ENCODE results near the gene SLC25A17. TPM values are rescaled to one million over a fixed set of nuclear protein-coding genes. Genes with fewer than 3 reads are reported as not detected.
"Not testable (repeated sequence)": the region's sequence is repeated elsewhere in the genome, so short reads cannot be mapped to it uniquely, and the experiment has no call there.

Gene SLC25A17, protein sequence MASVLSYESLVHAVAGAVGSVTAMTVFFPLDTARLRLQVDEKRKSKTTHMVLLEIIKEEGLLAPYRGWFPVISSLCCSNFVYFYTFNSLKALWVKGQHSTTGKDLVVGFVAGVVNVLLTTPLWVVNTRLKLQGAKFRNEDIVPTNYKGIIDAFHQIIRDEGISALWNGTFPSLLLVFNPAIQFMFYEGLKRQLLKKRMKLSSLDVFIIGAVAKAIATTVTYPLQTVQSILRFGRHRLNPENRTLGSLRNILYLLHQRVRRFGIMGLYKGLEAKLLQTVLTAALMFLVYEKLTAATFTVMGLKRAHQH
- total RNA-seq = 10 to 100 TPM; 36.9 to 38.6 TPM

DNA sequence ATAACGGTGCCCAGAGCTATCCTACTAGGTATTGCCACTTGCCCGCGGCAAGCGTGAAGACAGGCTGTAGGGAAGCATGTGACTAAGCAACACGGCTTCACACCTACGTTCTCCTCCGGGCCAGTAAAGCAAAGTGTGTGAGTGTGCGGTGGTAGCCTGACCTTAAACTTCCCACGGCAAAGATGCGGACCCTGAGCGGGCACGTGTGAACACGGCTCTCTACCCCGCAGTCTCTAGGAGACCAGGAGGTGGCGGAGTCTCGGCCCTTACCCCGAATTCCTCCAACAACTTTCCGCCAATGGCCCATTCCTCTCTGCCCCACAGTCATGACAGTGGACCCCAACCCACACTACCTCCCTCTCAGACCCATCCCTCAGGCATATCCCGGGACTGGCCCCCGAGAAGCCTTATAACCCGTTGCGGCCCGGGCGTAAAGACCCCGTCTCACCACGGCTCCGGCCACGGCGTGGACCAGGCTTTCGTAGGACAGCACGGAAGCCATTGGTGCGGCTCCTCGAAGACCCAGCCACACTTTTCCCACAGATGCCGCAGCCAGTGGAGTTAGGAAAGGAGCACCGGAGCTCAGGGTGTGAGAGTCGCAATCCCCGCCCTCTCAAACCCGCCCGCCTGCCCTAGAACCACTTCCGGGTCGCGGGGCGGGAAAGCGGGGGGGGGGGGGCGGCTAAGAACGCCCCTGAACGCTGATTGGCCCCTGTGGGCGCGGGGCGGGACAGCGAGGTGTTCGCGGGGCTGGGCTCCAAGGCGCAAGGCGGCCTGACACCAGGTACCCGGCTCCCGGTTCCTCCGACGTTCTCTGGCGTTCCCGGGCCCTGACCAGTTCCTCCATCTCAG is at the start of gene SLC25A17:
SLC25A17 (minus strand) TSS at position 600 of the 852 bp plus-strand sequence; CDS start at position 502, 98 bp downstream.
- POLR2A ChIA-PET = interaction anchor here (0.6 to 1.3 kb wide), 3 partner anchors 18 to 629 kb away, joined by 3 to 8 read pairs (median 3); no protein-coding TSS in a partner anchor
- CTCF ChIA-PET = interaction anchor here (0.7 to 1.4 kb wide), 2 partner anchors 13 to 136 kb away, joined by 3 read pairs; no protein-coding TSS in a partner anchor

DNA sequence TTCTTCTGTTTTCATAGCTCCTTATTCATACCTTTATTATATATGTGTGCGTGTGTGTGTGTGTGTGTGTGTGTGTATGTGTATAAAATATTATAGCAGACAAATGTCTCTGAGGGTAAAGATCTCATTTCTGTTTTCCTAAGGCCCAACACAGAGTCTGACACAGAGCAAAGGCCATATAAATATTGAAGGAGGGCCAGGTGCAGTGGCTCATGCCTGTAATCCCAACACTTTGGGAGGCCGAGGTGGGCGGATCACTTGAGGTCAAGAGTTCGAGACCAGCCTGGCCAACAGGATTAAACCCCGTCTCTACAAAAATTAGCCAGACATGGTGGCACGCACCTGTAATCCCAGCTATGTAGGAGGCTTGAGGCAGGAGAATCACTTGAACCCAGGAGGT is 49.2 kb upstream of the SLC25A17 start:
- CTCF ChIA-PET, POLR2A ChIA-PET: not testable (repeated sequence)

DNA sequence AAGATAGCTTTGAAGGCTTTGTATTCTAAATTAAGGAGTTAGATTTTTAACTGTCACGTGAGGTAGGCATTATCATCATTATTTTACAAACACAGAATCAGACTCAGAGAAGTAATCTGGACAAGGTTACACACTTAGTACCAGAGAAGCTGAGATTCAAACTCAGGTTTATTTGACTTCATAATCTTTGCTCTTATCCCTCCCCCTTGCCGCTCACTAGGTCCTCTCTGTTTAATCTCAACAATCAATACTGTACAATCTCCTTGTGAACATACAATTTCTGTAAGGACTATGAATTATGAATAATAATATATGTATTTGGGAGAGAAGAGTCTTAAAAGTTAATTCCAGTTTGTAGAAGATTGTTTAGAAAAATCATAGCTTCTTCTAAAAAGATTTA is 48.0 kb upstream of the SLC25A17 start:
- ChIA-PET POLR2A (no interaction called here), CTCF (interaction anchor here (0.8 kb wide), 1 partner anchor 10 kb away, joined by 7 read pairs; the partner anchor contains the start of genes ST13 and XPNPEP3)

DNA sequence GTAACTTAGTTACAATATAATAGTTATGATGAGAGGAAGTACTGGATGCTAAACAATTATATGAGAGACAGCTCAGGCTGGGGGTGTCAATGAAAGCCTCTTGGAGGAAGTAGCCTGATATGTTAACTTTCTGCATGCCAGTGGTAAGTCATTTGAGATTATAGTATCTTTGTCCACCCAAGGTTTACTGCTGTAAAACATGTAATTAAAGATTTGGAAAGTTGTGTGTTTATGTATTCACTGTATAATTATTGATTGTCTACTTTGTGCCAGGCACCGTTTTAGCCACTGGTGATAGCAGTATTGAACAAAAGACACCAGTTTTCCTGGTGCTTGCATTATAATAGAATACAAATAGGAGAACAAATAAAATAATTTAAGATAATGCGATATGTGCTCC is 43.4 kb upstream of the SLC25A17 start:
- ChIA-PET POLR2A (no interaction called here), CTCF (no interaction called here)

DNA sequence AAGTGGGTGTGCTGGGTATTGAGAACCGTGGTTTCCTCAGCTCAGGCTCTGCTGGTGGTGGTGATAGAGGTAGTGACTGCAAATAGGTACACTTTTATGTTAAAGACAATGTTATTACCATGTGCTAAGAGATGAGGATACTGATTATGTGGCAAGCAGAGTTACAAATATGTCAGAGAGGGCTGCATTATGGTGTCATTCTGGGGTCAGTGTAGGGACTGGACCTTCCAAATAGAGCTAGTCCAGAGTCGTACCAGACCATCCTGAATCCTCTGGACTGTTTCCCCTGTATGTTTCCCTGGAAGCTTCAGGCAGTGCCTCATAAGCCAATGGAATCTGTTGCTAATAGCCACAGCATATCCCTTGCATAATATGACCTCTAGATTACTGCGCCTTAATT is 42.9 kb upstream of the SLC25A17 start, which contains the start of gene DNAJB7:
DNAJB7 (minus strand) TSS at position 101 of the 400 bp plus-strand sequence. CDS start 119 bp downstream, outside the sequence.
- CTCF ChIA-PET = no interaction called here

DNA sequence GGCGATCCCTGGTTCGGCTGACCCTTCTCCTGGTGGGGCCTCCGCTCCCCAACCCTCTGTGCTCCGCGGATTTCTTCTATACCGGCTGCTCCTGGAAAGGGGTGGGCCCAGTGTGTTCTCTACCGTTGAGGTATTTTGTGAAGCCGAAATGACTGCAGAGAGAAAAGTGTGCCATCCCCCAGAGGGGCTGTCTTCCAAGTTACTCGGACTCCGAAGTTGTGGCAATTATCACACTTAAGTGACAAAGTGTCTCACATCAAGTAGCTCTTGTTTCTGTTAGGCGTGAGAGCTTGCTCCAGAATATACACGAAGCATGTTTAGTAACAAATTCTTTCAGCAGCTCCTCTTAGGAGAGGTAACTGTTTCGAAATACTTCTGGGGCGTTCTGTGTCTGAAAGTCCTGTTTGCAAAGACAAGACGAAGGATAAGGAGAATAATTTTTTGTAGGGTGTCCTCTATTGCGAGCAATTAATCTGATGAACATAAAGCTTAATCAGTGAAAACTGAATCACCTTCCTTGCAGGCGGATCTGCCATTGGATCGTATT is 38.2 kb upstream of the SLC25A17 start:
- CTCF ChIA-PET = interaction anchor here (1.5 to 1.7 kb wide), 2 partner anchors 9 to 213 kb away, joined by 4 to 7 read pairs; no protein-coding TSS in a partner anchor
- POLR2A ChIA-PET = interaction anchor here (0.9 to 1.1 kb wide), 4 partner anchors 36 to 511 kb away, joined by 3 to 7 read pairs (median 5); no protein-coding TSS in a partner anchor

More for the DNA sequence above, 42.9 kb upstream of the SLC25A17 start, which contains the start of gene DNAJB7:
- POLR2A ChIA-PET = interaction anchor here (0.6 kb wide), 1 partner anchor 25 kb away, joined by 8 read pairs; no protein-coding TSS in a partner anchor

DNA sequence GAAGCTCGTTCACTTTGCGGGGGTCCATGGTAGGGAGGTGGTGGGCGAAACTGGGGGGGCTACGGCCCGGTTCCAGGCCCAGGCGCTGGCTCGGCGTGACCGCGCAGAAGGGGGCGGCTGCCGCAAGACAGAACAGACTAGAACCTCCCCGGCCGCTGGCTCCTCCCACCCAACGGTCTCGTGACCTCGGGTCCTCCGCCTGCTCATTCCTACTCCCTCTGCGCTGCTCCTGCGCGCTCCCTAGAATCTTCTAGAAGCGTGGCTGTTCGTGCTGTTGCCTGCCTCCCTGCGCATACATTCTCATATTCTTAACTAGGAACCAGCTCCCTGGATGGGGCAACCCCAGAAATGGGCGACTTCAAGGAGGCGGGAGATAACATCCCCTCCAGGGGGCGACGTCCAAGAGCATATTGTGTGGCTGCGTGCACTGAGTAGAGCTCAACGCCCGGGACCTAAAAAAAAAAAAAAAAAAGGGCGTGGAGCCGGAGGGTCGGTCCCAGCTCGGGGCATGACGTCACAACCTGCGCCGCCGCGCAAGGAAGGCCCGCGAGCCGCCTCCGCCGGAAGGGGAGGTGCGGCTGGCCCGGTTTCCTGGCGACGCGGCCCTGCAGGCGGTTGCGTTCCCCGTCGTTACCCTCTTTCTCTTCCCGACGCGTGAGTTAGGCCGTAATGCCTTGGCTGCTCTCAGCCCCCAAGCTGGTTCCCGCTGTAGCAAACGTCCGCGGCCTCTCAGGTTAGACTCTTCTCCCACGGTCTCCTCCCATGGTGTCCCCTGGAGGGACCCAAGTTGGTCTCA is 37.6 kb upstream of the SLC25A17 start, which contains the start of the genes ST13 and XPNPEP3:
ST13 (minus strand) TSS at position 127 of the 796 bp plus-strand sequence; CDS start at position 28, 99 bp downstream.
XPNPEP3 (plus strand) TSS at position 636 of the 796 bp plus-strand sequence; CDS start at position 670, 34 bp downstream.
- CTCF ChIA-PET = interaction anchor here (1.0 to 1.7 kb wide), 4 partner anchors 10 to 212 kb away, joined by 4 to 7 read pairs (median 4); no protein-coding TSS in a partner anchor
- POLR2A ChIA-PET = interaction anchor here (0.6 to 1.1 kb wide), 7 partner anchors 36 to 1417 kb away, joined by 3 to 7 read pairs (median 4); no protein-coding TSS in a partner anchor

DNA sequence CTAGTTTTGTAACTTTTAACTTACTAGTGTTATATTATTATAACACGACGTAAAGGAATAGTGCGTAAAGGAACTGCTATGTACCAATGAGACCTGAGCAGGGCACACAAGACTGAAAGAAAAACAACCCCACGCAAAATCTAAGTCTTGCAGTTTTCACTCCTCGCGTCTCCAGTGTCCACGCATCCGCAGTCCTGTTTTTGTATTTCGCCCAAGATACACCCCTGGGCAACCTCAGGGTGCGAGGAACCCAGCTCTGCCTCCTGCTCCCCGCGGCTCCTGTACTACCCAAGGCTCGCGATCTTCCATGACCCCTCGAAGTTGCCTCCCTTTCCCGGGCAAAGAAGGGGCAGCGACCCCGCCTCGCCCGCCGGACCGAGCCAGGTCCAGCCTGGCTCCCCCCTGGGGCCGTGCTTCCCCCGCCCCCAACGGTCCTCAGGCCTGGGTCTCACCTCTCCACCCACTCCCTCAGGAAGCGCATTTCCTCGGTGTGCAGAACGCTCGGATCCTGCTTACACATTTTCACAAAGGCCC is 36.9 kb upstream of the SLC25A17 start:
- POLR2A ChIA-PET = interaction anchor here (0.6 to 1.1 kb wide), 6 partner anchors 35 to 1418 kb away, joined by 3 to 7 read pairs (median 4); no protein-coding TSS in a partner anchor
- CTCF ChIA-PET = interaction anchor here (1.0 to 1.7 kb wide), 4 partner anchors 11 to 212 kb away, joined by 4 to 7 read pairs (median 4); no protein-coding TSS in a partner anchor

DNA sequence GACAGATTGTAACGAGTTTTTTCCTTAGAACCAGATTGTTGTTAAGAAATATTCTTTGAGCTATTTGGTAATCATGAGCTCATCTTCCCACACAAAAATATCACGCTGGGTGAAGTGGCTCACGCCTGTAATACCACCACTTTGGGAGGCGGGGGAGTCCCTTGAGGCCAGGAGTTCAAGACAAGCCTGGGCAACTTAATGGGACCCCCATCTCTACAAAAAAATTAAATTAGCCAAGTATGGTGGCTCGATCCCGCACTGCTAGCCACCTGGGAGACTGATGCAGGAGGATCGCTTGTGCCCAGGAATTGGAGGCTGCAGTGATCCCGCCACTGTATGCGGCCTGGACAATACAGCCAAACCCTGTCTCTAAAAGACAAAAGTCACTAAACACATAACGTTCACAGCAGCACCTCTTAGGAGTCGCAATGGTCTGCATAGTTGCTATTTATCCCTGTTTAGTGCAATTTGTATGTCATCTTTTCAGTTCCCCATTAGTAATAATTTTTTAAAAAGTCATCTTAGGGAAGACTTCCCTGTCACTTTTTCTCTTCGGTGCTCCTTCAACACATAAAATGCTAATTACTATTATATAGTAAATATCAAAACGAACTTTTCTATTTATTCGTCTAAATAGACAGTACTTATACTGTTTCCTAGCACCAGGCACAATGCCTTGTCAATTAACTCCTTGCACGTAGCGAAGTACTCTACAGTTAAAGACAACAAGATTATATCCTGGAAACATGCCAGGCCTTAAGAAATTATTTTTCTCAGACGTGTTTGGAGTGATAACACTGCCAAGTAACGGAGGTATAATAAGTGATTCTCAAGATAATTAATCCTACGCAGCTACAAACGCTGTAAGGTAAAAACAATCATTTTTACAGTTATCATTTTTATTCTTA is 36.2 kb upstream of the SLC25A17 start:
- ChIA-PET POLR2A (no interaction called here), CTCF (interaction anchor here (0.5 to 1.4 kb wide), 4 partner anchors 44 to 1753 kb away, joined by 3 to 4 read pairs (median 4); no protein-coding TSS in a partner anchor)

DNA sequence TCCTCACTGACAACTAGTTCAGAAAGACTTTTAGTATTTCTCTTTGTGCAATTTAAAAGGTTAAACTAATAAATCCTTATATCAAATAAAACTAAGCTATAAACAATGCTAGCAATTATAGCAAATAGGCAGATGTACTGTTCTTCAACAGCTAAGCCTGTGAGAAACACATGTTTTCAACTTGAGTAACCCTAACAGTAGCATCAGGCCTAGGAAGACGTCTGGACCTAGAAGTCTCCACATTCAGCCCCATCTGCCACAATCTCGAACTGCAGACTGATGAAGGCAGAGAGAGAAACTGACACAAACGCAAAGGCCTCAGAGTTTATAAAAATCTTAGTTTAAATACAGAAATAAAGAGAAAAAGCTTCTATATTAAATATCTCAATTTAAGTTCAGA is 34.8 kb upstream of the SLC25A17 start:
- POLR2A ChIA-PET = no interaction called here
- CTCF ChIA-PET = no interaction called here

DNA sequence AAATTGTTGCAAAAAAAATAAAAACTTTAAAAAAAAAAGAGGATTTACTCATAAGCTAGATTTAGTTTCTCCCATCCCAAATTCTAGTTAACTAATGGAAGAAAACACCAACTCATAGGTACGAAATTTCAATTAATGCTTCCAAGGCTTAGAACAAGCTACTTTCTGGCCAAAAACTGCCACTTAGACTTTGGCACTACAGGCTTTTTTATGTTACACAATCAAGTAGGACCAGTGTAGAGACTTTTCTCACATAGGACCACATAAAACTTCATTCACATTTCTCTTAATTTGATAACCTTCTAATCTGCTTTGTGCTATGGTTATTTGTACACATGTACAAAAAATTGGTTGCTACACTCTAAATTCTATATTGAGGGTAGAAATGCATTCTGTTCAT is 34.2 kb upstream of the SLC25A17 start:
- CTCF ChIA-PET = interaction anchor here (0.6 kb wide), 1 partner anchor 99 kb away, joined by 3 read pairs; no protein-coding TSS in a partner anchor

DNA sequence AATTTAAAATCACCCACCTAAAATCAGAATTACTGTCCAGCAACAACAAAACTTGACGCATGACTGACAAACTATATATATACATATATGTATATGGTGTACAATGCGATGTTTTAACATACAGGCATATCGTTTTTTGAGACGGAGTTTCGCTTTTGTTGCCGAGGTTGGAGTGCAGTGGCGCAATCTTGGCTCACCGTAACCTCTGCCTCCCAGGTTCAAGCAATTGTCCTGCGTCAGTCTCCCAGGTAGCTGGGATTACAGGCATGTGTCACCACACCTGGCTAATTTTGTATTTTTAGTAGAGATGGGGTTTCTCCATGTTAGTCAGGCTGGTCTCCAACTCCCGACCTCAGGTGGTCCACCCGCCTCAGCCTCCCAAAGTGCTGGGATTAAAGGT is 26.7 kb upstream of the SLC25A17 start:
- POLR2A ChIA-PET, CTCF ChIA-PET: not testable (repeated sequence)

More for the DNA sequence above, 34.2 kb upstream of the SLC25A17 start:
- POLR2A ChIA-PET = no interaction called here

DNA sequence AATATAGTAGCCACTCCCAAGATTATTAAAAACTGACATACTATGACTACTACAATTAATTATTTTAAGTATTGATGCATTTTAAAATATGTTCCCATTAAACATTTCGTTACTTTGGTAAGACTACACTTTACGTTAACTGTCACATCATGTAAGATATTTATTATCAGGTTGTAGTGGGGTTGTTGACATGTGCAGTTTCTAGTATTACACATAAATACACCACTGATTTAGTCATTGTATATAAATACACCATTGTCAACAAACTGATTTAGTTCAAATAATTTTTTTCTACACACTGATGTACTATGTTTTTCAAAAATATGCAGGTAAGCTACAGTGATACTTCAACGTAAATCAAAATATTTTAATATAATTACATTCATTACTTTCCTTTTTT is 25.8 kb upstream of the SLC25A17 start:
- CTCF ChIA-PET = no interaction called here

DNA sequence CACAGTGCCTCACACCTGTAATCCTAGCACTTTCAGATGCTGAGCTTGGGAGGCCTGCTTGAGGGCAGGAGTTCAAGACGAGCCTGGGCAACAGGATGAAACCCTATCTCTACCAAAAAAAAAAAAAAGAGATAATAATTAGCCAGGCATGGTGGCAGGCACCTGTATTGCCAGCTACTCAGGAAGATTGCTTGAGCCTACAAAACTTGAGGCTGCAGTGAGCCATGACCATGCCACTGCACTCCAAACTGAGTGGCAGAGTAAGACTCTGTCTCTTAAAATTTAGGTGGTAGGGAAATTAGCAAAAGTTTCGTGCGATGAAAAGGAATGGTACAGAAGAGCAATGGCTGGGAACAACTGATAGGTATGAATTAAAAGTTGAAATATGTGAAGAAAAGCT is 19.3 kb upstream of the SLC25A17 start:
- CTCF ChIA-PET = no interaction called here
- POLR2A ChIA-PET = interaction anchor here (0.7 kb wide), 1 partner anchor 138 kb away, joined by 4 read pairs; no protein-coding TSS in a partner anchor

More for the DNA sequence above, 25.8 kb upstream of the SLC25A17 start:
- POLR2A ChIA-PET = no interaction called here

DNA sequence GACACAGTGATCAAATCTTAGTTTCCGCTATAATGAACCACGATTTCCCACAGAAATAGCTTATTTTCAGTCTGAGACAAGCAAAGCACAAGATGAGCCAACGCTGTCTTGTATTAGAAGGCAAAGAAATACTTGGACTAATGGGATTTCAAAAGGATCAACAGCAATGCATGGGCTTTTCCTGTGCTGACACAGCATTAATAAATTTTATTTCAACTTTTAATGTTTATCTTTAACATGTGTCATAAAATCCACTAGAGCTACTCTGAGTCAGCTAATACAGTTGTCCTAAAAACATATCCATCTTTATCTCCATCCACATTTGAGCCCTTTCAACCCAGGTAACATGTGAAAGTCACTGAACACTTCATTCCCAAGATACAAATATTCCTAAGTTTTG is 15.5 kb upstream of the SLC25A17 start:
- ChIA-PET CTCF (no interaction called here), POLR2A (no interaction called here)

DNA sequence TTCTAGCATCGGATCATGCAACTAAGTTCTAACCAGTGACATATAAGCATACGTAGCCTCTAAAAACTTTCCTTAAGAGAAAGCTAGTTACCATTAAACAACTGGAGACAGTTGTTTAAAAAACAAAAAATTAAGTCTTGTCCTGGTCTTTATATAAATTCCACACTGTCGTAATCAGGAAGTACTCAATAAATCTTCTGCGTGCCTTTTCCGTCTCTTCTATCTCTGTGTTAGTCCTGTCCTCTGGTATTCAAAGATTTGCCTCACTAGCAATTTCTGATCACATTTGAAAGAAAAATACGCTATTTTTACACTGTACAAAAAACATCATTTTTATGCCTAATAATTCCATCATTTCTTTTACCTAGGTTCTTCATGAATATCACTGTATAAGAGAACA is 10.0 kb upstream of the SLC25A17 start:
- POLR2A ChIA-PET = interaction anchor here (0.6 kb wide), 1 partner anchor 58 kb away, joined by 3 read pairs; no protein-coding TSS in a partner anchor

More for the DNA sequence above, 10.0 kb upstream of the SLC25A17 start:
- CTCF ChIA-PET = no interaction called here
